HEK293T (cell line): ENCODE data around the gene P4HA1.

Experiments used
- CTCF ChIA-PET: fragments of 350-600 bp; formaldehyde crosslinking; extraction: SDS; loops from one replicate; lab custom pipeline; 2021; ENCODE audit warnings: antibody characterized with exemption, inconsistent platforms; lab: Yijun Ruan, JAX
- POLR2A ChIA-PET: fragments of 350-600 bp; formaldehyde crosslinking; extraction: SDS; loops from one replicate; lab custom pipeline; 2020; ENCODE audit warnings: antibody characterized with exemption, inconsistent platforms; lab: Yijun Ruan, JAX
- DNase-seq: peaks from one replicate; pipeline ENCODE4 v3.0.0; 2012; ENCODE audit warnings: mixed read lengths; ENCODE audit errors: extremely low spot score
- ARNT ChIP-seq: fragments of 450-650 bp; IDR thresholded peaks from 2 replicates; pipeline ENCODE4 v1.6.1; 2017; ENCODE audit warnings: mild to moderate bottlenecking
- BHLHE40 ChIP-seq: fragments of 450-650 bp; IDR thresholded peaks from 2 replicates; pipeline ENCODE4 v1.6.1; 2016; ENCODE audit warnings: mild to moderate bottlenecking, moderate library complexity, borderline replicate concordance
- CTBP1 ChIP-seq: fragments of 450-650 bp; IDR thresholded peaks from 2 replicates; pipeline ENCODE4 v1.6.1; 2016; ENCODE audit warnings: borderline replicate concordance
- ELF4 ChIP-seq: fragments of 450-650 bp; IDR thresholded peaks from 2 replicates; pipeline ENCODE4 v1.6.1; 2017; ENCODE audit warnings: antibody characterized with exemption
- FOXA1 ChIP-seq: fragments of 450-650 bp; IDR thresholded peaks from 2 replicates; pipeline ENCODE4 v1.6.1; 2016; ENCODE audit warnings: mild to moderate bottlenecking
- FOXK2 ChIP-seq: fragments of 450-650 bp; IDR thresholded peaks from 2 replicates; pipeline ENCODE4 v1.6.1; 2016; ENCODE audit warnings: mild to moderate bottlenecking
- FOXM1 ChIP-seq: fragments of 450-650 bp; IDR thresholded peaks from 2 replicates; pipeline ENCODE4 v1.6.1; 2017; ENCODE audit warnings: mild to moderate bottlenecking, borderline replicate concordance
- HDGF ChIP-seq: fragments of 450-650 bp; IDR thresholded peaks from 2 replicates; pipeline ENCODE4 v1.6.1; 2017; ENCODE audit warnings: antibody characterized with exemption, borderline replicate concordance
- L3MBTL2 ChIP-seq: fragments of 450-650 bp; conservative IDR thresholded peaks from 2 replicates; pipeline ENCODE4 v1.6.1; 2016; ENCODE audit warnings: mild to moderate bottlenecking
- LEF1 ChIP-seq: fragments of 450-650 bp; IDR thresholded peaks from 2 replicates; pipeline ENCODE4 v1.6.1; 2017; ENCODE audit warnings: mild to moderate bottlenecking, borderline replicate concordance
- NFRKB ChIP-seq: fragments of 450-650 bp; IDR thresholded peaks from 2 replicates; pipeline ENCODE4 v1.6.1; 2016; ENCODE audit warnings: mild to moderate bottlenecking, moderate library complexity
- SP1 ChIP-seq: fragments of 450-650 bp; IDR thresholded peaks from 2 replicates; pipeline ENCODE4 v1.6.1; 2017
- SUZ12 ChIP-seq: fragments of 450-650 bp; IDR thresholded peaks from 2 replicates; pipeline ENCODE4 v1.6.1; 2016; ENCODE audit warnings: mild to moderate bottlenecking
- TARDBP ChIP-seq: fragments of 450-650 bp; IDR thresholded peaks from 2 replicates; pipeline ENCODE4 v1.6.1; 2016
- ZNF384 ChIP-seq: fragments of 450-650 bp; IDR thresholded peaks from 2 replicates; pipeline ENCODE4 v1.6.1; 2016
- TF ChIP-seq, protein P1 (sequence below): fragments of 450-650 bp; IDR thresholded peaks from 2 replicates; pipeline ENCODE4 v1.6.1; 2016

Gene P4HA1

DNA sequence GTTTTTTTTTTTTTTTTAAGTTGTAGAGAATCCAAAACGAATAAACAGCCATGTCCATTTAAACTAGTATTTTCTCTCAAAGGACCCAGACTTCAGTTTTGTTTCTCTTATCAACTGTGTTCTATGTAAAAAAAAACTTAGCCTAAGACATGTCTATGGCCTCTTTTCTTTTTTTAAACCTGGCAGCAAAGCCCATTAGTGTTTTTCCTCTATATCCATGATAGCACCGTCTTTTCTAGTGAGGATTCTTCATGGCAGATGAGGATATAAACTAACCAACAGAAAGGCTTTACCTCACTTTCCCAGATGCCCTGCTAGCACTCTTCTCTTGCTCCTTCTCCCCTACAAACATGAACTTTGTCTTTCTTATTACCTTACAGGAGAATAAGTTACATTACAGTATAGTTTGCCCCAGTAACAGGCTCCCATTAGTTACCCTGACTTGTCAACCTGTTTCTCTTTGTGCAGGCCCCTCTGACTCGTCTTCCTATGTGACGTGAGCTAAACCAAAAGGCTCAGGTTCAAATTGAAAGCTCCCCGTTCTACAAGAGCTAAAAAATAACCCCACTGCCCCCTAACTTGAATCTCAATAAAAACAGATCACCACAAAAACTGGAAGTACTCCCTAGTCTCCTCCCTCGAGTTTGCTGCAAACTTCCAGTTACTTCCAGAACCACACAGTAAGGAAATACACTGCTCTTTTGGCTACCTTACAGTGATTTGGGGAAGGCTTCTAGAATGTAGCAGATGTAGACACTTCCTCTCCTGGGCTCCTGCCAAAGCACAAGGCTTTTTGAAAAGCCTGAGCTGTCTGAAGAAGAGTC lies 20.1 kb downstream of the P4HA1 start:
- no peak for TF ChIP-seq FOXA1
- TF ChIP-seq ZNF384, result no peak
- TF ChIP-seq CTBP1, result no peak
- no peak for TF ChIP-seq L3MBTL2
- TF ChIP-seq, protein P1, sequence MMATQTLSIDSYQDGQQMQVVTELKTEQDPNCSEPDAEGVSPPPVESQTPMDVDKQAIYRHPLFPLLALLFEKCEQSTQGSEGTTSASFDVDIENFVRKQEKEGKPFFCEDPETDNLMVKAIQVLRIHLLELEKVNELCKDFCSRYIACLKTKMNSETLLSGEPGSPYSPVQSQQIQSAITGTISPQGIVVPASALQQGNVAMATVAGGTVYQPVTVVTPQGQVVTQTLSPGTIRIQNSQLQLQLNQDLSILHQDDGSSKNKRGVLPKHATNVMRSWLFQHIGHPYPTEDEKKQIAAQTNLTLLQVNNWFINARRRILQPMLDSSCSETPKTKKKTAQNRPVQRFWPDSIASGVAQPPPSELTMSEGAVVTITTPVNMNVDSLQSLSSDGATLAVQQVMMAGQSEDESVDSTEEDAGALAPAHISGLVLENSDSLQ, result no peak
- no peak for TF ChIP-seq LEF1
- TF ChIP-seq SP1, result no peak
- no peak for TF ChIP-seq FOXK2
- TF ChIP-seq NFRKB, result no peak
- TF ChIP-seq TARDBP, result no peak
- TF ChIP-seq SUZ12, result no peak
- no peak for TF ChIP-seq BHLHE40
- TF ChIP-seq ARNT, result no peak
- no peak for TF ChIP-seq ELF4
- TF ChIP-seq HDGF, result no peak
- ChIA-PET POLR2A (no interaction called here), CTCF (interaction anchor here (1.0 to 1.4 kb wide), 2 partner anchors 20 to 739 kb away, joined by 3 read pairs; partner anchors contain the start of gene P4HA1)
- DNase-seq, result no peak

DNA sequence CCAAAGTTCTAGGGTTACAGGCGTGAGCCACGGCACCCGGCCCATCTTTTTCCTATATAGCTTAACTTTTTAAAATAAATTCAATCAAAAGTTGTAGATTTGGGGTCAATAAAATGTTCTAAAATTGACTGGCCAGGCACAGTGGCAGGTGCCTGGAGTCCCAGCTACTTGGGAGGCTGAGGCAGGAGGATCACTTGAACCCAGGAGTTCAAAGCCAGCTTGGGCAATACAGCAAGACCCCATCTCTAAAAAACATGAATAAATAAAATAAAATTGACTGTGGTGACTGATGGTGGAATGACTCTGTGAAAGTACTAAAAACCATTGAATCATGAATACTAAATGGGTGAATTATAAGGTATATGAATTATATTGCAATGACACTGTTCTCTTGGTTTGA lies 20.8 kb downstream of the P4HA1 start:
- DNase-seq, result no peak
- POLR2A ChIA-PET, result no interaction called here
- CTCF ChIA-PET, result no interaction called here
- TF ChIP-seq L3MBTL2, result no peak
- TF ChIP-seq LEF1, result no peak
- no peak for TF ChIP-seq HDGF
- no peak for TF ChIP-seq SUZ12
- TF ChIP-seq BHLHE40, result no peak
- no peak for TF ChIP-seq FOXM1
- TF ChIP-seq TARDBP, result no peak
- TF ChIP-seq, protein P1, result no peak

DNA sequence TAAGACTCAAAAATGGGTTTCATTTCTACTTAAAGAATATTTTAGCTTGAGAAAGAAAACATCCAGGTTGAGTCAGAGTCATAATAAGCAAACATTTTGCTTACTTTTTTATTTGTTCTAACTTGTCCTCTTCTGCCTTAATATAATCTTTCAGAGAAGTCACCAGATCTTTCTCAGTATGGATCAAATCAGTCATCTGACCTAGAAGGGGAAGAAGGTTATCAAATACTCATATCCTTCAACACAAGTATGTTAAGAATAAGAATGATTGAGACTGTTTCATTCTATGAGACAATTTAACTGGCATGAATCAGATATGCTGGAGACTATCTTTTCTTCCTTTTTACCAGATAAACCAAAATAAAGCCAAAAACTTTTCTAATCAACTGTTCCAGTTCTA lies 23.0 kb downstream of the P4HA1 start:
- no peak for DNase-seq
- TF ChIP-seq SUZ12 (no peak), ARNT (no peak), HDGF (no peak), SP1 (no peak), CTBP1 (no peak), LEF1 (no peak), L3MBTL2 (no peak), FOXK2 (no peak), TARDBP (no peak), FOXA1 (no peak), ZNF384 (no peak), ELF4 (no peak), NFRKB (no peak), BHLHE40 (no peak), FOXM1 (no peak)
- TF ChIP-seq, protein P1, result no peak
- ChIA-PET CTCF (no interaction called here), POLR2A (no interaction called here)

- CTCF ChIA-PET, result no interaction called here
- DNase-seq, result no peak
- TF ChIP-seq, protein P1, result no peak
- TF ChIP-seq NFRKB (no peak), CTBP1 (no peak), FOXK2 (no peak), LEF1 (no peak), SP1 (no peak), FOXM1 (no peak), L3MBTL2 (no peak), HDGF (no peak), ARNT (no peak), FOXA1 (no peak), ELF4 (no peak), ZNF384 (no peak), SUZ12 (no peak), BHLHE40 (no peak), TARDBP (no peak)
- POLR2A ChIA-PET, result no interaction called here
Observed at GRCh38 chr10:73065441-73065840, 31.2 kb downstream of the P4HA1 start.

GRCh38 chr10:73061743-73062142 lies 34.9 kb downstream of the P4HA1 start:
- ChIA-PET CTCF (interaction anchor here (0.6 to 0.9 kb wide), 6 partner anchors 11 to 612 kb away, joined by 3 to 8 read pairs (median 3); no protein-coding TSS in a partner anchor), POLR2A (no interaction called here)
- TF ChIP-seq FOXK2 (no peak), ZNF384 (no peak), SP1 (no peak), FOXA1 (no peak), ARNT (no peak), NFRKB (no peak), HDGF (no peak), SUZ12 (no peak), ELF4 (no peak), L3MBTL2 (no peak), LEF1 (no peak), FOXM1 (no peak), CTBP1 (no peak), TARDBP (no peak), BHLHE40 (no peak)
- TF ChIP-seq, protein P1, result no peak
- no peak for DNase-seq
